Stimulated activated CD4-positive, alpha-beta T cell treated with anti-CD3 and anti-CD28 coated beads, Interleukin-2, amount 100 ng/mL, for 48 hours (primary cell): Measurements from ENCODE around the gene CFAP74.

Experiments
- DNase-seq, 2 donors: peaks; one replicate each; pipeline ENCODE4 v3.0.0-alpha.2; 2020

The CFAP74 gene

DNA sequence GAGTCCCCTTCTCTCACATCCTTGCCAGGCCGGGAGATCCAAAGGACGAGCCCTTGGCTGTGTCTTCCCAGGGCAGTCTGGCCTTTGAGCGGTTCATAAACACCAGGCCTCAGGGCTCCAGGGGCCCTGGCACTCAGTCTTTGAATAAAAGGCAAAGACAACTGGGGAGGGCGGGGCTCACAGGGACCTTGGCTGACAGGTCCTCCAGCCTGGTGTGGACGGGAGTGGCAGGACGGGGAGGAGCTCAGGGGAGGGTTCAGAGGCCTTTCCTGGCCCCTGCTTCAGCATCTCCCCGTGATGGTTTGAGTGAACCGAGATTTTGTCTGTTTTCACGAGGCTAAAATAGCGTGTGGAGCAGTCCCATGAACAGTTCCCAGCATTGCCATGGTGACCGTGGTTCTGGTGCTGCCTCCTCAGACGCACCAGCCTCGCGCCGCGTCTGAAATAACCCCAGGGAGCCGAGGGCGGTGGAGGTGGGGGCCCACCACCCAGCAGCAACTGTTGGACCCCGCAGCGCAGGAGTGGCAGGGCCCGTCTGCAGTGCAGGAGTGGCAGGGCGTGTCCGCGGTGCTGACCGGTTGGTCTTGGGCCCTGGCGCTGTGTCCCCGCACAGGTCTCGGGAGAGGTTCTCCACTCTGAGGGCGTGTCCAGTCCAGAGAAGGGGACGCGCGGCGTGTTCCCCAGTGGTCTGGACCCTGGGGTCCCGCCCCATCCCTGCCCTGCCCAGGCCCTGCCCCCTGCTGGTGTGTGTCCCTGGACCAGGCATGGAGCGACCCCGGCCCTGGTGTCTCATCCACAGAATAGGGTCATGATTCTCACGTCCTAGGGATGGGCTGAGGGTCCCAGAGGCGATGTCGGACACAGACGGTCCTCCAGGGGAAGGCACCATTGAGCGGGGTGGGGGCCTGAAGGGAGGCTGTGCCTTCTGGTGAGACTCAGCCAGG is 39.5 kb upstream of the CFAP74 start:
- DNase-seq: no peak

DNA sequence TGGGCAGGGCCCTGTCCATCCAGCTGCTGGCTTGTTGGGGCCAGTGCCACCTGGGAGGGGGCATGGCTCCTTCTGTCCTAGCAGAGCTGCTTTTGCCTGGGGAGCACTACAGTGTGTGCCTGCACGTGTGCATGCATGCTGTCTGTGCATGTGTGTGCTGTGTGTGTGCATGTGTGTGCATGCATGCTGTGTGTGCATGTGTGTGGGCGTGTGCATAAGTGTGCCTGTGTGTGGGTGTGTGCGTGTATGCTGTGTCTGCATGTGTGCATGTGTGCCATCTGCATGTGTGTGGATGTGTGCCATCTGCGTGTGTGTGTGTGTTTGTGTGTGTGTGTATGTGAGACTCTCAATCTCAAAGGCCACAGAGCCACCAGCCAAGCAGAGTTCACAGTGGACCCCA is 38.3 kb upstream of the CFAP74 start:
- DNase-seq: no peak

DNA sequence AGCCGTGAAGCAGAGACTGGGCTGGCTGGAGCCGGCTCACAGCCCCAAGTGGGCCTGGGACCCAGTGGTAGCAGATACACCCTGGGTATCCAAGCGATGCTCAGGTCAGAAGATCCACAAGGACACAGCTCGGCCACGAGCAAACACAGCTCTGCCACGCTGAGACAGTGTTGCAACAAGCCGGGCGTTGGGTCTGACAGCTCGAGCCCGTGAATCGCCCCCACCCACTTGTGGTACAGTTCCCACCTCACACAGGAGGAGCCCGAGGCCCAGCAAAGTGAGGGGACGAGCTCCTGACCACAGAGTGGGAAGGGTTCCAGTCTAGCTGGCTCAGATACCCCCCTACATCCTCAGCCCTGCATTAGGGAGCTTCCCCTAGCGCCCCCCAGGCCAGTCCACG is 37.7 kb upstream of the CFAP74 start:
- DNase-seq: no peak

DNA sequence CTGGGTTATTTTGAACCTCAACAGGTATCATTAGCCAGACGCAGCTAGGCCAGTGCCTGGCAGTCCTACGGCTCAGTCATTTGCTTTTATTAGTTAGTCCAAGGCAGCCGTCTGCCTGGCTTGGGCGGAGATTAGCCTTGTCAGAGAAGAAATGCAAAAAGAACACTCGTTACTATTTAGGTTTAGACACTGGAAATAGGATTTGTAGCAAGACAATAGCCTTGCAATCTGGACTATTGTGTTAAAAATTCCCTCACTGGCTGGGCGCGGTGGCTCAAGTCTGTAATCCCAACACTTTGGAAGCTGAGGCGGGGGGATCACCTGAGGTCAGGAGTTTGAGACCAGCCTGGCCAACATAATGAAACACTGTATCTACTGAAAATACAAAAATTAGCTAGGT is 35.7 kb upstream of the CFAP74 start:
- no peak for DNase-seq

DNA sequence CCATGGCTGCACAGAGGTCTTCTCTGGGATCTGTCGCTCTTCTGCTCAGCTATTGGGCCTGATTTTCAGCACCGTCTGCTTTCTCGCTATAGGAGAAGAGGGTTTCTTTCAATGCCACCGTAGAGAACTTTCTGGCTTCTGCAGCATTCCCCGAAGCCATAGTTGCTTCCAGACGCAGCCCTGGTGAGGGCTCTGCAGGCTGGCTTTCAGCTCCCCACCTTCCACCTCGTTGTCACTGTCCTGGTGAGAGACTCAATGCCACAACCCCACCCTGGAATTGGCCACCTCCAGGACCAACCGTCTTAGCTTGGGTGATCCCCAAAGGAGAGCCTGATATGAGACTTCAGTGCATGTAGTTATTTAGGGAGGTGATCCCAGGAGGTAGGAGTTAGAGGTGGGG is 34.6 kb upstream of the CFAP74 start:
- DNase-seq: no peak

DNA sequence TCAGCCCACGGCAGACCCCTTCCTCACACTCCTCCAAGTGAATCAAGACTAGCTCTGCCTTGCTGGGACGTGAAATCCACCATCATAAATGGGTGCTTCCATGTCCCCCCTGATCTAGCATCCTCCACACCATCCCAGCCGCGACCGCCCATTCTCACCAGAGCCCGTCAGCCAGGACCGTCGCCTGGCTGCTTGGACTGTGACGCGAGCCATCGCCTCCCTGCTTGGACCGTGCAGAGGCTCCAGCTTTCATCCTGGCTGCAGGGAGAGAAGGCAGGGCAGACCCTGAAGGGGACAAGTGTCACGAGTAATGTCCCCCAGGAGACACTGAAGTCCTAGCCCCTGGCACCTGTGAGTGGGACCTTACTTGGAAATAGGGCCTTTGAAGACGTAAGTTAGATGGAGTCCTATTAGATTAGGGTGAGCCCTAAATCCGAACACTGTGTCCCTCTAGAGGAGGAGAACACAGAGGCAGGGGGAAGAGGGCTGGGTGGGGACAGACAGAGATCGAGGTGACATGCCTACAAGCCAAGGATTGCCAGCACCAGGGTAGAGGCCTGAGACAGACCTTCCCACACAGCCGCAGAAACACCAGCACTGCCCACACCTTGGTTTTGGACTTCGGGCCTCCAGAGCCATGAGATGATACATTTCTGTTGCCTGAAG is 33.9 kb upstream of the CFAP74 start:
- no peak for DNase-seq

DNA sequence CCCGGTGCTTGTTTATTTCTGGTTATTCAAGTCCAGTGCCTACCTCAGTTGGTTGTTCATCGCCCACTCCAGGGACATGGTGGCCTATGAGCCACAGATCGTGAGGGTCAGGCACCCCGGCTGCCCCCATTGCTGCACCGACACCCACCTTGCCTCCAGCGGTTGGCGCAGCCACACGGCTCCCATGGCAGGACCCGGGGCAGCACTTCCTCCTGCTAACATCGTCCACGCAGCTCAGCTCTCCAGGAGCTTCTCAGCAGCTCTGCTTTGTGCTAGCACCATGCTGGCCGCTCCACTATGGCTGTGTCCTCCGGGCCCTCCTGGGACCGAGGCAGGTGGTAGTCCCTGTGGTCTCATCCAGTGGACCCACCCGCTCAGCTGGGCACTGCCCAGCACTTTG is 32.7 kb upstream of the CFAP74 start:
- DNase-seq: no peak

DNA sequence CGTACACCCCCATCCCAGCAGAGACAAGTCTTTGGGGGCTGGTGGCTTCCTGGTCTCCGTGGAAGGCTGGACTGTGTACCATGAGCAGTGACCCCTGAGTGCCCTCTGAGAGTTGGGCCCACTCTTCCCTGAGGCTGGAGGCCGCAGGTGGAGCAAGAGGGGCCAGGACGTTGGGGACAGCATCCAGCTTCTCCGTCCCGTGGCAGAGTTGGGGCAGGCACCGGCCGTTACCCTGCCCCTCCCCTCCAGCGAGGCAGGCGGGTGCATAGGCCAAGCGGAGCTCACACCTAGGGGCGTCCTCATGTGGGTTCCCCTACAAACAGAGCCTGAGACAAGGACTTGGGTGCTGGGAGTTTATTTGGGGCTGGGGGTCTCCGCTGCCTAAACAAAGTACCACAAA is 29.6 kb upstream of the CFAP74 start:
- no peak for DNase-seq

DNA sequence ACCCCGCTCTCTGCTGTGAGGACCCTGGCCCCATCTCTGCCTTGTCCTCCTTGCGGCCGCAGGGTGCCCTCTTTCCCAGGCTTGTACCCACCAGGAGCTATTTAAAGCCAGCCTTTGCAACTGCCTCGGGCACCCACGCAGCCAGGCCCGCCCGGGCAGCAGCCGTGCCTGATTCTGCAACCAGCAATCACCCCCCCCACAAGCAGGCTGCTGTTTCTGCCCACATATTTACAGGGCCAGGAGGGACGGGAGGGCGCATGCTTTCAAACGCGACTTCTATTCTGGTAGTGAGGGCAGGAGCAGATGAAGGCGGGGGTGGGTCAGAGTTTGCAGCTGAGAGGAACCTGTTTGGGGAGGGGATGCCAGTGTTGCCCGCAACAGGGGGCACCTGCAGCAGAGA is 29.2 kb upstream of the CFAP74 start:
- no peak for DNase-seq

DNA sequence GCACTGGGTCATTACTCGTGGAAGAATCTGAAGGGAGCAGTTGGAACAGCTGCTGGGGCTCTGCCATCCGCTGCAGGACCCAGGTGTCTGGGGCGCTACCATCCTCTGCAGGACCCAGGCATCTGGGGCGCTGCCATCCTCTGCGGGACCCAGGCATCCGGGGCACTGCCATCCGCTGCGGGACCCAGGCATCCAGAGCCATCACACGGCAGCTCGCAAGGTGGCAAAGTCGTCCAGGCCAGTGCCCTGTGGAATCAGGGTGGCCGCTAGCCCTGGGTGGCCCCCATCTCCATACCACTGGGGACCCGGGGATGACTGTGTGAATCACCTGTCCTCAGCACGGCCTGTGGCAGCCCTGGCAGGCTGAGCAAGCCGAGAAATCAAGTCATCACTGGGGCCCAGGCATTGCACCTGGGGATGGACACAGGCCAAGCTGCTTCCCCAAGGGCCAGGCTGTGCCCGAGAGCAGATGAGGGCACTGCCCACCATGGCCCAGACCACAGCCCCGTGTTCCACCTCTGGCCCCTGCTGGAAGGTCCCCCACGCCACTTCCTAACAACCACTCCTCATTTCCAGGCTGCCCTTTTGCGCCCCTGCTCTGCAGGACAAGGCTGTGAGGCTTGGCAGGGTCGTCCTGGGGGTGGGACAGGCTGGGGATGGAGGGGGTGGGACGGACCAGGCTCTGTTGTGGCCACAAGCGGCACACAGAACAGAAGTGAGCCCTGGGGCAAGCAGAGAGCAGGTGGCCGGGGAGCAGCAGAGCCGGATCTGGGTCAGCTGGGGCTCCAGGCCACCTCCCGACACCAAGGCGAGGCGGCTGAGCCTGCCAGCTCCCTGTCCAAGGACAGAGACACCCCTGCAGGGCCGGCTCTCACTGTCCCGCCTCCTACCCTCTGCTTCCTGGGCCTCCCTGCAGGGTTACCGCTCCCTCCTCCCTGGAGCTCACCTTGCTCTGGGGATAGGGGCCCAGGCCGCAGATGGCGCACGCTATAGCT is 28.3 kb upstream of the CFAP74 start:
- no peak for DNase-seq

DNA sequence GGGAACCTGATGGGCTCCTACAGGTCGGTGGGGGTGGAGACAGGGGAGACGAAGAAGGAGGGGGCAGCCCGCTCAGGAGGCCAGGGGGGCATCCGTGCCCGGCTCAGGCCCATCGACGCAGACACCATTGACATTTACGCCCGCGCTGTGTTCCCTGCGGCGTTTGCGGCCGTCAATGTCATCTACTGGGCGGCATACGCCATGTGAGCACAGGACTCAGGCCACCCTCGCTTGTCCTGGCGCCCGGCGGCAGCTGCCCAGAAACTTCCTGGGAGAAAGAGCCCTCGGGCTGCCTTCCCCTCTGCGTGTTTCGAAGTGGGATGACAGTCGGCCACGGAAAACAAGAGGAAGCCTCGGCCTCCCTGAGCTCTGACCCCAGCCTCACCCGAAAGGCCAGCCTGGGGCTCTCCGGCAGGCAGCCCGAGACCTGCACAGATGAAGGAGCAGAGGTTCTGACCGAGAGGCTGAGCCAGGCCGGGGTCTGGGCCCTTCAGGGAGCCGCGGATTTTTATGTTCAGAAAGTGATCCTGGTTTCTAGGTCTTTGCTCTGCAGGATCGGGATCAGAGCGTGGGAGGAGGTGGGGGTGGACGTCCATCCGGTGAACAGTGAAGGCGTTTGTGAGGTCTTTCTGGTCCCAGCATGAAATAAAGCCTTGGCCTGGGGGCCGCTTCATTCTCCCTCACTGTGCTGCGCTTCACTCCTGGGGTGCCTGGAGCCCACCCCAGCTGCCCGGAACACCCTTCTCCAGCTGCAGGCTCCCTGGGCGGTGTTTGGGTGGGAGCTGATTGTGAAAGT is 26.7 kb upstream of the CFAP74 start:
- no peak for DNase-seq

DNA sequence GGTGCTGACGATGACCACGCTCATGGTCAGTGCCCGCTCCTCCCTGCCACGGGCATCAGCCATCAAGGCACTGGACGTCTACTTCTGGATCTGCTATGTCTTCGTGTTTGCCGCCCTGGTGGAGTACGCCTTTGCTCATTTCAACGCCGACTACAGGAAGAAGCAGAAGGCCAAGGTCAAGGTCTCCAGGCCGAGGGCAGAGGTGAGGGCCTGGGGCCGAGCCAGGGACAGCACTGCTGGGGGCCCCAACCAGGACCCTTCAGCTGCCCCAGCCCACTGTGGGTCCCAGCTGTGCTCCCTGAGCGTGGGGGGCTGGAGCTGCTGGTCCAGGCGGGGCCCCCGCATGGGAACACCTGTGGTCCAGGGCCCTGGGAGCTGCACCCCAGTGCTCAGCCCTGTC is 26.0 kb upstream of the CFAP74 start:
- DNase-seq: no peak

DNA sequence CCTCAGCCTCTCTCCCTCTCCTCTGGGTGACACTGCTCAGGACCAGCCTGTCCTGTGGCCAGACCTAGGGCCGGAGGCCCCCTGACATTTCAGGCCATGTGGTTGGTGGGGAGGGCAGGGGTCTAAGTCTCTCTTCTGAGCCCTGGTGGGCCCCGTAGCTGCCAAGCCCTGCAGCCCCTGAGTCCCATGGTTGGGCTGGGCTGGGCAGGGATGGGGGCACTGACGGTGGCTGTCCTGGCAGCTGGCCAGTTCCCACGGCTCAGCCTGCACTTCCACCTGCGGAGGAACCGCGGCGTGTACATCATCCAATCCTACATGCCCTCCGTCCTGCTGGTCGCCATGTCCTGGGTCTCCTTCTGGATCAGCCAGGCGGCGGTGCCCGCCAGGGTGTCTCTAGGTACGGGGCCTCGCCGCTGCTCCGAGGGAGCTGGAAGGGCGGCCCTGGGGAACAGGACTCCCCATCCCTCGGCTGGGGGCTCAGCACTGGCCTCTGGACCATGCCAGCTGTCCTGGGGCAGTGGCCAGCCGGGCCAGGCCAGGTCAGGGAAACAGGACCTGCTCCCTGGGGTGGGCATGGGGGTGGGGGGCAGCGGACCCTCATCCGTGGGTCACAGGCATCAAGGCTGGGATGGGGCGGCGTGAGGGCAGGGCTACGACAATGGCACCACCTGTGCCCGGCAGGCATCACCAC is 25.4 kb upstream of the CFAP74 start:
- DNase-seq: no peak

DNA sequence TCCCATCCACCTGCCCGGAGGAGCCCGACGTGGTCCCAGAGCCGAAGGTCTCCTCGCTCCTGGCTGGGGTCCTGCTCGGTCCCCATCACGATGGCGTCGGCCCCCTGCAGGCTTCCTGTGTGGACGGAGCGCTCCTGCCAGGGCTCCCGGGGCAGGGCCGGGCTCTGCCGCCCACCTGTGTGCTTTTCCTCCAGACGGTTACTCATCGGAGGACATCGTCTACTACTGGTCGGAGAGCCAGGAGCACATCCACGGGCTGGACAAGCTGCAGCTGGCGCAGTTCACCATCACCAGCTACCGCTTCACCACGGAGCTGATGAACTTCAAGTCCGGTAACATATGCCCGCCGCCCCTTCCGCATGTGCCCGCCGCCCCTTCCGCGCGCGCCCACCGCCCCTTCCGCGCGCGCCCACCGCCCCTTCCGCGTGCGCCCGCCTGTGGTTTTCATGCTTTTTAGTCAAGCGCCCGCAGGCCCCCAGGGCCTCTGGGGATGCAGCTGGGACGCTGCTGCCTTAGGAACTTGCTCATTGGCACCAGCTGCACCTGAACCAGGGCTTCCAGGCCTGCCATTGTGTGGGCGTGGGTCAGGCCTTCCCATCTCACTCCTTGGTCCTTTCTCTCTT is 24.5 kb upstream of the CFAP74 start:
- DNase-seq: no peak

DNA sequence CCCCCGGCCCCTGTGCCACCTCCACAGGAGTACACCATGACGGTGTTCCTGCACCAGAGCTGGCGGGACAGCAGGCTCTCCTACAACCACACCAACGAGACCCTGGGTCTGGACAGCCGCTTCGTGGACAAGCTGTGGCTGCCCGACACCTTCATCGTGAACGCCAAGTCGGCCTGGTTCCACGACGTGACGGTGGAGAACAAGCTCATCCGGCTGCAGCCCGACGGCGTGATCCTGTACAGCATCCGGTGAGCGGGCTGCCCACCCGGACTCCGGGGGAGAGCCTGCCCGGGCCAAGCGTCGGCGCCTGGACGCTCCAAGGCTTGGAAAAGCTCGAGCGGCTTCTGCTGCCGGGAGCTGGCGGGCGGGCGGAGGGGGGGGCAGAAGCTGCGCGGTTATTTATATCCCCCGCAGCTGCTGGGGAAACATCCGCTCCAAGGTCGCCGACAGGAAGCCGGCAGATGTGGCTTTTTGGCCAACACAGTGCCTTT is 21.9 kb upstream of the CFAP74 start:
- no peak for DNase-seq

DNA sequence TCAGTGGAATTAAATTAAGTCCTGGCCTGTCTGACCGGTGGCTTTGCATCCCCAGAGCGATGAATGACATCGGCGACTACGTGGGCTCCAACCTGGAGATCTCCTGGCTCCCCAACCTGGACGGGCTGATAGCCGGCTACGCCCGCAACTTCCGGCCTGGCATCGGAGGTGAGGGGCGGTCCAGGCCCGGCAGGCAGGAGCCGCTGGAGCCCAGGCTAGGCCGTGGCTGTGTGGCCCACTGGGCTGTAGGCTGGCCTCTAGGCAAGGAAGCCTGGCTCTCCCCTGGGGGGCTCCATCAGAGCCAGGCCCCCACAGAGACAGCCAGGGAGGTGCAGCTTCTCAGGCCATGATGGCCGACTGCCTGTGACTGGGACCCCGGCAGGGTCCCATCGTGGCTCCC is 21.3 kb upstream of the CFAP74 start:
- DNase-seq: no peak

DNA sequence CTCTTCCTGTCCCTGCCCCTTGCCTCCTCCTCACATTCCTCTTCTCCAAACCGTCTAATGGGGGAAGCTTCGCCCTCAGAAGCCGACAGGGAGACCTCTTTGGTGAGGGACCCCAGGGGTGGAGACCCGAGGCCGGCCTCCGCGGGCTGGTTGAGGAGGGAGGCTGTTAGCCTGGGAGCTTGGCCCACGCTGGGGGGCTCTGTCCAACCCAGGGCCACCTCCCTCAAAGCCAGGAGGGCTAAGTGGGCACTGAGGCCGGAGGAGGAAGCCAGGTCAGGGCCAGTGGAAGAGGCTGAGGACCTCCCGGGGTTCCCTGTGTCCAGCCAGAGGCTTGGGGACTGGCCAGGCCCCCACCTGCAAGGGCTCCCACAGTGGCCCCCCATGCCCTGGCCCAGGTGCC is 20.9 kb upstream of the CFAP74 start:
- DNase-seq: no peak

DNA sequence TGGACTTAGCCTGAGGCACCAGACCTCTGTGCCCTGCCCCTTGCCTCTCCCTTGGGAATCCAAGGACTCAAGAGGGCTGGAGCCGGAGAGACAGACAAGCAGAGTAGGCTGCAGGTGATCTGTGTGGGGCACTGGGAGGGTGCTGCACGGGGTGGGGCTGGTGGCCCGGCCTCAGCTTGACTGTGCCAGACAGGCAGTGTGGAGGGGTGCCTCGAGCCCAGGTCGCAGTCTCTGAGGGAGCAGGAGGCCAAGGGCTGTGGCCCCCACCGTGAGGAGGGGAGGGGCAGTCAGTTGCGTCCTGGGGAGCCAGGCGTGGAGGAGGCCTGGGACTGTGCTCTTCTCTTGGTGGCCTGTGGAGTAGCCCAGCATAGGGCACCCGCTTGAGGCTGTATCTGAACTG is 19.6 kb upstream of the CFAP74 start:
- no peak for DNase-seq

DNA sequence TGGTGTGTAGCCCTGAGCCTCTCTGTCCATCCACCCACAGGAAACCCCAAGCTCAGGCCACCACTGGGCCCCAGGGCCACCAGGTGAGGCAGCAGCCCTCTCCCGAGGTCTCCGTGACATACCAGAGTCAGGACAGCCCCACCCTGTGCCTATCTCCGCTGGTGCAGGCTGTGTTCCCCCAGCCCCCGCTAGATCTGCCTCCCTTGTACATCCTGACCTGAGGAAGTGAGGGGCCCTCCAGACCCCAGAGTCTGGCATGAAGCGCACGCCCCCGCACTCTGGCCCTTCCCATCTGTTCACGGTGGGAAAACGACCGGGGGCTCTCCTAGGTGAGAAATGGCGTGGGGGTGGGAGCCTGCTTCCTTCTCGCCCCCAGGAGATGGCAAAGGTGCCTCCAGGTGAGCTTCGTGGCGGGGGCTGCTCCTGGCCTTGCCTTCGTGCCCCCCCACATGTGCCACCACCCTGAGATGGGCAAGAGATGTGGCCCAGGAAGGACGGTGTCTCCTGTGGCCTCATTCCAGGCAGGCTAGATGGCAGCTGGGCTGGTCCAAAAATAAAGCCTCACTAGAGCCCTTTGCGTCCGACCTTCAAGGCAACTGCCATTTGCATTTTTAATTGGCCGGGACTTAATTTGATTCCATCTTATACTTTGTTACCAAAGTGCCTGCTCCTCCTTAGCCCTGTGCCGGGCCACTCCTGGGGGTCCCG is 18.6 kb upstream of the CFAP74 start:
- no peak for DNase-seq

DNA sequence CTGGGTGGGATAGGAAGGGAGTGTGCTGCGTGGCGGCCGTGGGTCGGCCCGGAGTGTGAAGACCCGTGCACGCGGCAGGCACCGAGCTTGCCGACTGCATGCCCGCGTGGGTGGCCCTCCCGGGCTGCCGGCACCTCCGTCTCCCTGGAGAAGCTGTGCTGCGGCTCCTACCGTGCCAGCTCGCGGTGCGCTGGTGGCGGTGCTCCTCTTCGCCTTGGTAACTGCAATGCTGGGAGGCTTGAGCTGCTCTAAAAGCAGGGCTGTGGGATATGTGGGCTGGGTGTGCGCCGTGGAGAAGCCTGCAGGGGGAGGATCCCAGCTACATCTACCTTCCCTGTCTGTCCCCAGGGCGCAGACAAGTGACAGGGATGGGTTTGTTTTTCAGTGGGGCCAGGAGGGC is 18.0 kb upstream of the CFAP74 start:
- no peak for DNase-seq

DNA sequence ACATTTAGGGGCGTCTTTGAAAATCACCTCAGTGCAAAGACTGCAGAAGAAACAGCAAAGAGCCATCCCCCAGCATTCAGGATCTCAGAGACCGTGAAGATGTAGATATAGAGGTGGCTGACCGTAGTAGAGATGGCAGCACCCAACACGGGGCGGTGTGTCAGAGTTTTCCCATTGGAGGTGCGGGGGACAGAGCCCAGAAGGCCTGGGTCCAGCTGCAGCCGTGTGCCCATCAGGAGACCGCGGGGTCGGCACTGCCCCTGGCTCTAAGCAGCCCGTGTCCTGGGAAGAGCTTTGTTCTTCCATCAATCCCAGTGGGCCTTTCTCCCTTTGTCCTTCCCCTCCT is 16.7 kb upstream of the CFAP74 start:
- DNase-seq: no peak
